Gastrocnemius medialis (tissue), 4 donors: ENCODE results near the gene GREB1. TPM values are rescaled to one million over a fixed set of nuclear protein-coding genes. Genes with fewer than 3 reads are reported as not detected.

ENCODE experiments used
- ATAC-seq, 2 donors: fragments of 150-250 bp; one replicate each; pipeline ENCODE4 v1.9.1; 2016
- DNase-seq, 2 donors: peaks; one replicate each; pipeline ENCODE4 v3.0.0-alpha.2; 2019
- H3K27ac ChIP-seq, 4 donors: fragments of 200-600 bp; sonication (generic); 1 replicate in 1 of 4; 2 replicates in 3 of 4; pipeline ENCODE4 v1.5.1; 2016 to 2018; ENCODE audit warnings: mild to moderate bottlenecking in 2 of 4, moderate library complexity in 1 of 4
- H3K27me3 ChIP-seq, 3 donors: fragments of 200-600 bp; sonication (generic) in 2 of 3; 1 replicate in 1 of 3; 2 replicates in 2 of 3; pipeline versions ENCODE4 v1.5.1 to v1.6.0; 2016 to 2019; ENCODE audit warnings: mild to moderate bottlenecking in 1 of 3, moderate library complexity in 1 of 3
- H3K36me3 ChIP-seq, 2 donors: fragments of 200-600 bp; sonication (generic) in 1 of 2; one replicate each; pipeline ENCODE4 v1.5.1; 2017 to 2018
- H3K4me1 ChIP-seq, 2 donors: fragments of 200-600 bp; sonication (generic) in 1 of 2; one replicate each; pipeline ENCODE4 v1.5.1; 2016 to 2017; ENCODE audit warnings: mild to moderate bottlenecking in 2 of 2
- H3K4me3 ChIP-seq, 4 donors: fragments of 200-600 bp; sonication (generic) in 3 of 4; 1 replicate in 1 of 4; 2 replicates in 3 of 4; pipeline ENCODE4 v1.5.1; 2016 to 2019; ENCODE audit warnings: mild to moderate bottlenecking in 2 of 4
- H3K9me3 ChIP-seq, 3 donors: fragments of 200-600 bp; sonication (generic) in 2 of 3; 1 replicate in 1 of 3; 2 replicates in 2 of 3; pipeline ENCODE4 v1.5.1; 2016 to 2019
- POLR2A ChIP-seq, 2 donors: fragments of 450-650 bp; IDR thresholded peaks; one replicate each; pipeline ENCODE4 v1.6.1; 2017; ENCODE audit warnings: antibody characterized with exemption in 2 of 2, mild to moderate bottlenecking in 2 of 2, moderate library complexity in 2 of 2
- in situ Hi-C, 4 donors: fragments of 200-750 bp; cut with MboI; loops; one replicate each; pipeline versions ENCODE4 v1.15.0 to v1.8.0; 2017; ENCODE audit warnings: low sequenced_read_pairs in 4 of 4
- intact Hi-C: fragments of 100-400 bp; cut with DNase I; formaldehyde crosslinking; loops from one replicate; pipeline ENCODE4 v1.15.1; 2023; ENCODE audit warnings: low total_unique reads
- total RNA-seq, 4 donors: library from RNA; depleted of rRNA; stranded (reverse); fragments of >200 nt; gene quantifications; one replicate each; pipeline versions ENCODE4 v1.1.0 to v1.2.3, GENCODE V29; 2016
- TF ChIP-seq, protein P1 (sequence below), 5 experiments: fragments of 450-650 bp in 3 of 5; fragments of 200-600 bp in 2 of 5; sonication (generic) in 2 of 5; IDR thresholded peaks in 4 of 5; conservative IDR thresholded peaks in 1 of 5; 1 replicate in 4 of 5; 2 replicates in 1 of 5; pipeline ENCODE4 v1.5.1; 2016 to 2019; ENCODE audit warnings: antibody characterized with exemption in 5 of 5, mild to moderate bottlenecking in 3 of 5, moderate library complexity in 3 of 5

Gene GREB1
- total RNA-seq, 4 donors from 2014 or later: 1.7 to 9.3 (median 2.6) TPM

- intact Hi-C loops: no loop called here
- Histone ChIP-seq H3K36me3 (no peaks in the 10 kb centered on the region), H3K4me1 (no peaks in the 10 kb centered on the region), H3K27ac (no peak overlapping the region), H3K9me3 (no peaks in the 10 kb centered on the region), H3K27me3 (no peaks in the 10 kb centered on the region), H3K4me3 (no peak overlapping the region)
- ATAC-seq: no peak
- no peak for DNase-seq
- TF ChIP-seq, protein P1, sequence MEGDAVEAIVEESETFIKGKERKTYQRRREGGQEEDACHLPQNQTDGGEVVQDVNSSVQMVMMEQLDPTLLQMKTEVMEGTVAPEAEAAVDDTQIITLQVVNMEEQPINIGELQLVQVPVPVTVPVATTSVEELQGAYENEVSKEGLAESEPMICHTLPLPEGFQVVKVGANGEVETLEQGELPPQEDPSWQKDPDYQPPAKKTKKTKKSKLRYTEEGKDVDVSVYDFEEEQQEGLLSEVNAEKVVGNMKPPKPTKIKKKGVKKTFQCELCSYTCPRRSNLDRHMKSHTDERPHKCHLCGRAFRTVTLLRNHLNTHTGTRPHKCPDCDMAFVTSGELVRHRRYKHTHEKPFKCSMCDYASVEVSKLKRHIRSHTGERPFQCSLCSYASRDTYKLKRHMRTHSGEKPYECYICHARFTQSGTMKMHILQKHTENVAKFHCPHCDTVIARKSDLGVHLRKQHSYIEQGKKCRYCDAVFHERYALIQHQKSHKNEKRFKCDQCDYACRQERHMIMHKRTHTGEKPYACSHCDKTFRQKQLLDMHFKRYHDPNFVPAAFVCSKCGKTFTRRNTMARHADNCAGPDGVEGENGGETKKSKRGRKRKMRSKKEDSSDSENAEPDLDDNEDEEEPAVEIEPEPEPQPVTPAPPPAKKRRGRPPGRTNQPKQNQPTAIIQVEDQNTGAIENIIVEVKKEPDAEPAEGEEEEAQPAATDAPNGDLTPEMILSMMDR (IDR thresholded peaks at IDR 0.05 in 4 of 5, conservative IDR thresholded peaks at IDR 0.05 in 1 of 5): no peak
- TF ChIP-seq POLR2A (IDR thresholded peaks at IDR 0.05): no peak
- in situ Hi-C loops: no loop called here
Observed at GRCh38 chr2:11513319-11513718, 20.5 kb upstream of the GREB1 start.

- Histone ChIP-seq H3K27me3 (no peaks in the 10 kb centered on the region), H3K27ac (no peak overlapping the region), H3K4me1 (no peaks in the 10 kb centered on the region), H3K36me3 (no peaks in the 10 kb centered on the region), H3K4me3 (no peak overlapping the region), H3K9me3 (no peaks in the 10 kb centered on the region)
- intact Hi-C loops: no loop called here
- TF ChIP-seq POLR2A (IDR thresholded peaks at IDR 0.05): no peak
- TF ChIP-seq, protein P1 (IDR thresholded peaks at IDR 0.05 in 4 of 5, conservative IDR thresholded peaks at IDR 0.05 in 1 of 5): no peak
- ATAC-seq (no peak), DNase-seq (no peak)
- in situ Hi-C loops: no loop called here
Observed at GRCh38 chr2:11514081-11514730, 19.6 kb upstream of the GREB1 start.

DNA sequence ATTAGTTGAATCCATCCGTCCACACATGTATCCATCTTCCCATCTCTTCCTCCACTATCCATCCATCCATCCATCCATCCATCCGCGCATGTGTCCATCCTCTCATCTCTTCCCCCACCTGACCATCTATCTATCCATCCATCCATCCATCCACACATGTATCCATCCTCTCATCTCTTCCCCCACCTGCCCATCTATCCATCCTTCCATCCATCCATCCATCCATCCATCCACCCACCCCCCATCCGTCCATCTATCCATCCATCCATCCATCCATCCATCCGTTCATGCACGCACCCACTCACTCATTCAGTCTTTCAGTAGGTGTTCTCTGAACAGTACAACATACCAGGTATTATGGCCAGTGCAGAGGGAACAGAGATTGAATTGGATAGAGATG is 18.9 kb upstream of the GREB1 start:
- intact Hi-C loops (no loop called here), in situ Hi-C loops (no loop called here)
- no peaks in the 10 kb centered on the region for H3K27me3 ChIP-seq
- H3K9me3 ChIP-seq: no peaks in the 10 kb centered on the region
- DNase-seq: no peak
- ATAC-seq: no peak
- H3K36me3 ChIP-seq: no peaks in the 10 kb centered on the region
- H3K27ac ChIP-seq: no peak overlapping the region
- H3K4me3 ChIP-seq: no peak overlapping the region
- no peak for TF ChIP-seq POLR2A (IDR thresholded peaks at IDR 0.05)
- no peaks in the 10 kb centered on the region for H3K4me1 ChIP-seq

DNA sequence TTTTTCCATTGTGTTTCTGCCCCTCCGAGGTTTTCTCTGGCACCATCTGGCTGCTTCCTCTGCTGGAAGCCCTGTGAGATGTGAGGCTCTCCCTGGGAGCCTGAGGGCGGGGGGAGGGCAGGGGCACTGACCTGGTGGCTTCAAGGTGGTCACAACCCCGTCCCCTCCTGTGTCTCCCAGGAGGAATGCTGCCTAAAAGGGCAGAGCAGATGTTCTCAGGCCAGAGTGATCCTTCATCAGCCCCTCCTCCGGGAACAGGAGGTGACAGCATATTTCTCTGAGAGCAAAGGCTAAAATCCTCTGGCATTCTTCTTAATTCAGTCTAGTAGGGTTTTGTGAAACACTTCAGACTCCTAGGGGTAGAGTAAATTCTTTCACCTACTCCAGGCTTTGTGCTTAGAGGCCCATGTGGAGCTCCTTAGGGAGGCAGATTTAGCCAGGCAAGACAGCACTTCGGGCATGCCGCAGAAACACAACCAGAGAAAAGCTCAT is 18.3 kb upstream of the GREB1 start:
- in situ Hi-C loops: no loop called here
- DNase-seq (no peak), ATAC-seq (no peak)
- no peaks in the 10 kb centered on the region for H3K36me3 ChIP-seq
- H3K27me3 ChIP-seq: no peaks in the 10 kb centered on the region
- no peak for TF ChIP-seq POLR2A (IDR thresholded peaks at IDR 0.05)
- TF ChIP-seq, protein P1 (IDR thresholded peaks at IDR 0.05 in 4 of 5, conservative IDR thresholded peaks at IDR 0.05 in 1 of 5): no peak
- H3K9me3 ChIP-seq: no peaks in the 10 kb centered on the region
- intact Hi-C loops: no loop called here
- H3K4me1 ChIP-seq: no peaks in the 10 kb centered on the region
- no peak overlapping the region for H3K27ac ChIP-seq
- H3K4me3 ChIP-seq: no peak overlapping the region

DNA sequence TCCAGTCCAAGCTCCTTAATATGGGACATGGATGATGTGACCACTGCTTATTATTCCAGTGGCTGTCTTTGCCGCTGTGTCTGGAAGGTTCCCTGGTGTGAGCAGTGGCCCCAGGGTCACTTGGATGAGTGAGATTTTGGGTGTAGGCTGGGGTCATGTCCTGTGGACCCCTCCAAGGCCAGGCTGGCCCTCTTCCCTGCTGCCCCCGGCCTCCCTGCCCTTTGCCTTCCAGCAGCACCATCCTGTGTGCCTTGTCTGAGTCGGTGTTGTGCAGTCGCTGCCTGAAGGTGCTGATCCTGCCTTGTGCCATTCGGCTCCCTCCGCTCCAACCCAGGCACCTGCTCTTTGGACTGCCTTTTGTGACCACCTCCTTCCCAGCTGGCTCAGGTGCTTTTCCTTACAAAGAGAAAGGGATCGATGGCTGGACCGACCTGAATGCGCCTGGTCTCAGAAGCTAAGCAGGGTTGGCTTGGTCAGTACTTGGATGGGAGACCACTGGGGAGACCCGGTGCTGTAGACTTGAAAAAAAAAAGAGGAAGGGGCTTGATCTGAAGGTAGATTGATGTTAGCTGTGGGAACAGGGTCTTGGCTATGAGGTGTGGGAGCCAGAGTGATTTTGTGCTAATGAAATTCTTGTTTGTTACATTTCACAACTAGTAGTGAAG is 16.7 kb upstream of the GREB1 start:
- H3K36me3 ChIP-seq: no peaks in the 10 kb centered on the region
- no peaks in the 10 kb centered on the region for H3K9me3 ChIP-seq
- H3K27me3 ChIP-seq: no peaks in the 10 kb centered on the region
- ATAC-seq (no peak), DNase-seq (no peak)
- H3K4me3 ChIP-seq: no peak overlapping the region
- intact Hi-C loops: no loop called here
- in situ Hi-C loops: no loop called here
- no peaks in the 10 kb centered on the region for H3K4me1 ChIP-seq
- TF ChIP-seq, protein P1 (IDR thresholded peaks at IDR 0.05 in 4 of 5, conservative IDR thresholded peaks at IDR 0.05 in 1 of 5): no peak
- no peak for TF ChIP-seq POLR2A (IDR thresholded peaks at IDR 0.05)
- H3K27ac ChIP-seq: no peak overlapping the region
